BE2C (cell line): ENCODE results near the gene GCSAM.

ENCODE experiments used
- DNase-seq: peaks from one replicate; pipeline ENCODE4 v3.0.0-alpha.2; 2020
- H3K27me3 ChIP-seq: fragments of 250-450 bp; sonication (Bioruptor Pico); 2 replicates; pipeline ENCODE4 v1.5.1; 2020; ENCODE audit warnings: mild to moderate bottlenecking
- H3K36me3 ChIP-seq: fragments of 250-450 bp; sonication (Bioruptor Pico); 2 replicates; pipeline ENCODE4 v1.5.1; 2020; ENCODE audit warnings: mild to moderate bottlenecking
- H3K4me1 ChIP-seq: fragments of 250-450 bp; sonication (Bioruptor Pico); 2 replicates; pipeline ENCODE4 v1.5.1; 2020
- H3K4me3 ChIP-seq: 2 replicates; pipeline ENCODE4 v1.5.1; 2011; ENCODE audit warnings: low read depth, low read length
- H3K9me3 ChIP-seq: fragments of 250-450 bp; sonication (Bioruptor Pico); 2 replicates; pipeline ENCODE4 v1.5.1; 2020
- TF ChIP-seq, protein P1 (sequence below): IDR thresholded peaks from 2 replicates; pipeline ENCODE4 v1.5.1; 2012; ENCODE audit warnings: mild to moderate bottlenecking, low read depth, low read length

Gene GCSAM

DNA sequence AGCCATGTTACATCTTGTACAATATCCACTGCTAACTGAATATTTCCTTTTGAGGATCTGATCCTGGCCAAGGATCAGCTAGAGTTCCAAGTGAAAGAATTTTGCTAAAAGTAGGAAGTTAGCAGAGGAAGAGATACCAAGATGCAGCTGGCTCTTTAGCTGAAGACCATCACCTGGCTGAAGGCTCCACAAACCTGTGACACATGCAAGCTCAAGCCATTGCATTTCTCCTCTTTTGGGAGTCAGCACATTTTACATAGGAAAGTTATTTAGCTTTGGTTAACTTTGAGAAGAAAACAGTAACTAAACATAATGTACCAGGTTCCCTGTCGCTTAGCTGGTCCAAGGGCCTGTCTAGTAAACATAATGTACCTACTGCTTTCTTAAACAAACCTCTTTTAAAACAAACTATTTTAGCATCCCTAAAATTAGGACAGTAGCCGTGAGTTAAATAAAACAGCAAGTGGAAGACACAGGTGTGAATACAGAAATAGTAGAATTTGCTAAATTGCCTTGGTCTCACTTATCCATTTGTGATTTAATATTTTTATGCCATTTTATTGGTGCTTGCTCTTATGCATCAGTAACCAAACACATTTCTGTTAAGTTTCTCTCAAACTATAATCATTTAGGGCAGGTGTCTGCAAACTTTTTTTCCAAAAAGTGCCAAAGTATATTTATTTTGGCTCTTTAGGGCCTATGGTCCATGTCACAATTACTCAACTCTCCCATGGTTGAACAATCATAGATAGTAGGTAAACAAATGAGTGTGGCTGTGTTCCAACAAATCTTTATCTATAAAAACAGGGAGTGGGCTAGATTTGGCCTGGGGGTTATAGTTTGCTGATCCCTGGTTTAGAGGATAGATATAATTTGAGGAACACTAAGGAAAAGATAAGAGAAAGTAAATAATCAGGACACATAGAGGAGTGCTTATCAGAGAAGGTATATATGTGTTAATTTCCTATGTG lies 11.2 kb downstream of the GCSAM start:
- DNase-seq: no peak
- no peaks in the 10 kb centered on the region for H3K36me3 ChIP-seq
- no peaks in the 10 kb centered on the region for H3K4me1 ChIP-seq
- no peak overlapping the region for H3K4me3 ChIP-seq
- no peaks in the 10 kb centered on the region for H3K27me3 ChIP-seq
- TF ChIP-seq, protein P1, sequence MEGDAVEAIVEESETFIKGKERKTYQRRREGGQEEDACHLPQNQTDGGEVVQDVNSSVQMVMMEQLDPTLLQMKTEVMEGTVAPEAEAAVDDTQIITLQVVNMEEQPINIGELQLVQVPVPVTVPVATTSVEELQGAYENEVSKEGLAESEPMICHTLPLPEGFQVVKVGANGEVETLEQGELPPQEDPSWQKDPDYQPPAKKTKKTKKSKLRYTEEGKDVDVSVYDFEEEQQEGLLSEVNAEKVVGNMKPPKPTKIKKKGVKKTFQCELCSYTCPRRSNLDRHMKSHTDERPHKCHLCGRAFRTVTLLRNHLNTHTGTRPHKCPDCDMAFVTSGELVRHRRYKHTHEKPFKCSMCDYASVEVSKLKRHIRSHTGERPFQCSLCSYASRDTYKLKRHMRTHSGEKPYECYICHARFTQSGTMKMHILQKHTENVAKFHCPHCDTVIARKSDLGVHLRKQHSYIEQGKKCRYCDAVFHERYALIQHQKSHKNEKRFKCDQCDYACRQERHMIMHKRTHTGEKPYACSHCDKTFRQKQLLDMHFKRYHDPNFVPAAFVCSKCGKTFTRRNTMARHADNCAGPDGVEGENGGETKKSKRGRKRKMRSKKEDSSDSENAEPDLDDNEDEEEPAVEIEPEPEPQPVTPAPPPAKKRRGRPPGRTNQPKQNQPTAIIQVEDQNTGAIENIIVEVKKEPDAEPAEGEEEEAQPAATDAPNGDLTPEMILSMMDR: no peak
- no peaks in the 10 kb centered on the region for H3K9me3 ChIP-seq

DNA sequence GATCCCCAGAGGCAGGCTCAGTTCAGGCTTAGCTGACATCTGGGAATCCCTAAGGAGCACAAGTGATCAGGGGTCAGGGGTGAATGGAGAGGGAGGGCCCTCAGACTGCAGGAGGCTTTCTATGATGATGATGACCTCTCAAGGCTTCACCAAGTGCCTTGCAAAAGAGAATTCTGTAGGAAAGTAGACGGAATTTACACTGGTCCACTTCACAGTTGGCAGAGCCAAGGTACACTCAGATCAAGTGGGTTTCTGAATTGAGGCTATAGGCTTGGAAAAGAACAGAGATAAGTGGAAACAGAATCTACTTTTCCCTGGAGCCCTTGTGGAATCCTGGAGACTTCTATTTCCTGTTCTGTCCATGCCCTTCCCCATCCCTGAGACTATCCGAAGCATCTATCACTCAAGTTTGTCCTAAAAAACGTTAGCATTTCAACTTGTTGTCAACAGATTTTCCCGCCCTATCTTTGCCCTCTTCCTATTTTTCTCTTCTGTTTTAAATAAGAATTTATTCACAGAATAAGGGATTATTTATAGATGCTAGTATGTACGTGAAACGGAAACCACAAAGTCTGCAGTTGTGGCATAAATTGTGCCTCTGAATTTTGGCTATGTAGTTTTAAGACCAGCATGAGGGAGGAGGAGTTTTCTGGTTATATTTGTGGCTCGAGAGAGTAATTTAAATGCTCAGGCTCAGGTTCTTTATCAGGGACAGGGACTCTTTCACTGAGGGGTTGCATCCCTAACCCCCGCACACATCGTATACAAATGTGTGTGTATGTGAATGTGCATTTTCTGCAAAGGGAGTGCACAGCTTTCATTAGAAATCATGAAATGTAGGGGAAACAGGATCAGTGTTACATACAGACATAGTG lies 12.8 kb downstream of the GCSAM start:
- Histone ChIP-seq H3K27me3 (no peaks in the 10 kb centered on the region), H3K4me1 (no peaks in the 10 kb centered on the region), H3K9me3 (no peaks in the 10 kb centered on the region), H3K36me3 (no peaks in the 10 kb centered on the region), H3K4me3 (no peak overlapping the region)
- TF ChIP-seq, protein P1: no peak
- no peak for DNase-seq

DNA sequence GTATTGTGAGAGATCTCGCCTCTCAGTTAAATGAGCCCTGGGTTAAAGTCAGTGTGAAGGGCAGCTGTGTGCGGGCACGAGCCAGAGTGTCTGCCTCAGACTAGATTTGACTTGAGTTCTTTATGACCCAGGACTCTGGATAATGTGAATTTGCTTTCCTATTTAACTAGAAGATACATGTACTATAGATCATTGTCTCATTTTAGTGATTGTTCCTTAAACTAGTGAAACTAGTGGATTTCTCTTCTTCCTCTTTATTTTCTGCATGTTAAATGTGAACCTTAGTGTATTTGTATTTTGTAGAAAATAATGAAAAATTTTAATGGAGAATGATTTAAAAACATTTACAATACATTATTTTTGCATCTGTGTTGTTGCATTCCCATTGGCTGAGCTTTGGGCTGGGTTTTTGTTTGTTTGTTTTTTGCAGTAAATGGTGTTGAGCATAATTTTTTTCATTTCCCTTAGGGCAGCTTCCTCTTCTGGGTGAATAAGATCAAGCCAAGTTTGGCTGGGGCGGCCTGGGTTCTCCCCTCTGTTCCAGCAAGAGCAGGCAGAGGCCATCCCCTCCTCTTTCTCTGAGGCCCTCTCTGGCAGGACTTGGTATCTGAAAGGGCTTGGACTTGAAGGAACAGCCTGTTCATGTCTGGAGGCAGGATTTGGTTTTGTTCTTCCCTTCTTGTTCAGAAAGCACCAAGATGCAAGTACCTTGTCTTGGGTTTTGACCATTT lies 15.0 kb downstream of the GCSAM start:
- DNase-seq: no peak
- Histone ChIP-seq H3K9me3 (no peaks in the 10 kb centered on the region), H3K27me3 (no peaks in the 10 kb centered on the region), H3K36me3 (no peaks in the 10 kb centered on the region), H3K4me3 (no peak overlapping the region), H3K4me1 (no peaks in the 10 kb centered on the region)
- TF ChIP-seq, protein P1: no peak

DNA sequence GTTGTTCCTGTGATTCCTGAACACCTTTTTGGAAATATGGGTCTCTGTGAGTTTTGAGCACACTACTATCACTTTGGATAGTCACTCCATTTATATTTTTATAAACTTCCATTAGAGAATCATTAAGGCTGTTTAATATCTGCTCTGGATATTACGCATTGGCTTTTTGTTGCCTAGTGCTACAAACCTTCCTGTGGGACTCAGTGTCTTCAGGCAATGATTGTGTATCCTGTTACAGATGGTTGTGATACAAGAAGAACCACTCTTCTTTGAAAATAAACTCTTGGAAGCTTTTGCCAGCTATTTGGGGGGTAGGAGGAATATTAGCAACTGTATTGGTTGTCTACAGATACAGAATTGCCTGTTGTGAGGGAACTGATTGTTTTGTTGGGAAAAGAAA lies 15.6 kb downstream of the GCSAM start:
- Histone ChIP-seq H3K27me3 (no peaks in the 10 kb centered on the region), H3K9me3 (no peaks in the 10 kb centered on the region), H3K36me3 (no peaks in the 10 kb centered on the region), H3K4me1 (no peaks in the 10 kb centered on the region), H3K4me3 (no peak overlapping the region)
- no peak for DNase-seq
- TF ChIP-seq, protein P1: no peak

DNA sequence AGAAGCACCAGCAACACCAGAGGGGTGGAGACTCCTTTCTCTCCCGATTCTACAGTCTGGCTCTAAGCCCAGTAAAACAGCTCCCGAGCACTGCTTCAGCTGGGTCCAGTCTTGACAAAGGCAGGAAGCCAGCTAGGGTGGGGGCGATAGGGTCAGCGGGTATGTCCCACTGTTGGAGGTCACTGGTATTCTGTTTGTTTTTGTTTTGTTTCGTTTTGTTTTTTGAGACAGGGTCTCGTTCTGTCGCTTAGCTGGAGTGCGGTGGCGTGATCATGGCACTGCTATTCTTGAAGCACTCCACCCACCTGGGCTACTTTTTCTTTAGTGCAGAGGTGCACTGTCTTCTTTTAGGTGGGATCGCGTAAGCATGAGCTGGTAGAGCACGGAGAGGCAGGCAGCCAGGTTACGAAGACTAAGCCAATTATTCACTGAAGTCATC lies 16.3 kb downstream of the GCSAM start:
- TF ChIP-seq, protein P1: no peak
- Histone ChIP-seq H3K4me1 (no peaks in the 10 kb centered on the region), H3K9me3 (no peaks in the 10 kb centered on the region), H3K27me3 (no peaks in the 10 kb centered on the region), H3K36me3 (no peaks in the 10 kb centered on the region), H3K4me3 (no peak overlapping the region)
- DNase-seq: no peak
